Thyroid gland (tissue), 4 donors: Measurements from ENCODE around the gene RABIF. TPM values are rescaled to one million over a fixed set of nuclear protein-coding genes. Genes with fewer than 3 reads are reported as not detected.
A peak's percentile ranks its signal among the peaks of the same experiment; 100 is the strongest.
"Not testable (repeated sequence)": the region's sequence is repeated elsewhere in the genome, so short reads cannot be mapped to it uniquely, and the experiment has no call there.

Experiments used
- DNase-seq, 2 donors: peaks; one replicate each; pipeline ENCODE4 v3.0.0-alpha.2; 2019
- H3K27ac ChIP-seq, 3 donors: fragments of 200-600 bp; sonication (generic); 1 replicate in 2 of 3; 2 replicates in 1 of 3; pipeline ENCODE4 v1.5.1; 2016 to 2019; ENCODE audit warnings: mild to moderate bottlenecking in 1 of 3, moderate library complexity in 1 of 3
- H3K27me3 ChIP-seq: fragments of 200-600 bp; sonication (generic); one replicate; pipeline ENCODE4 v1.5.1; 2019
- H3K36me3 ChIP-seq, 2 donors: fragments of 200-600 bp; sonication (generic); one replicate each; pipeline ENCODE4 v1.5.1; 2016 to 2019
- H3K4me1 ChIP-seq, 2 donors: fragments of 200-600 bp; sonication (generic); one replicate each; pipeline ENCODE4 v1.5.1; 2017 to 2019
- H3K4me3 ChIP-seq, 3 donors: fragments of 200-600 bp; sonication (generic); replicated peaks in 1 of 3; 1 replicate in 2 of 3; 2 replicates in 1 of 3; pipeline ENCODE4 v1.5.1; 2016; ENCODE audit warnings: mild to moderate bottlenecking in 1 of 3
- H3K9me3 ChIP-seq: fragments of 200-600 bp; sonication (generic); one replicate; pipeline ENCODE4 v1.5.1; 2017
- POLR2A ChIP-seq, 2 donors: fragments of 450-650 bp; IDR thresholded peaks; one replicate each; pipeline ENCODE4 v1.6.1; 2017; ENCODE audit warnings: antibody characterized with exemption in 2 of 2, mild to moderate bottlenecking in 2 of 2, moderate library complexity in 1 of 2
- WGBS, 2 donors: methylation state at CpG; one replicate each; pipeline ENCODE4 v1.1.5; 2017; 5-methylcytosine and 5-hydroxymethylcytosine counted together
- intact Hi-C: fragments of 100-400 bp; cut with DNase I; formaldehyde crosslinking; loops from one replicate; pipeline ENCODE4 v1.15.1; 2023
- total RNA-seq, 4 donors: library from RNA; depleted of rRNA; stranded (reverse); fragments of >200 nt; gene quantifications; one replicate each; pipeline ENCODE4 v1.2.3, GENCODE V29; 2016
- TF ChIP-seq, protein P1 (sequence below), 6 experiments: fragments of 200-600 bp in 3 of 6; fragments of 450-650 bp in 3 of 6; sonication (generic) in 3 of 6; IDR thresholded peaks; one replicate each; pipeline ENCODE4 v1.5.1; 2016 to 2019; ENCODE audit warnings: antibody characterized with exemption in 6 of 6, mild to moderate bottlenecking in 2 of 6, inconsistent platforms in 1 of 6, moderate library complexity in 1 of 6

Gene RABIF
- total RNA-seq, result 10 to 100 TPM in 1 of 4 donors, 1 to 10 TPM in 3; 6.1 to 10.7 (median 7.8) TPM

DNA sequence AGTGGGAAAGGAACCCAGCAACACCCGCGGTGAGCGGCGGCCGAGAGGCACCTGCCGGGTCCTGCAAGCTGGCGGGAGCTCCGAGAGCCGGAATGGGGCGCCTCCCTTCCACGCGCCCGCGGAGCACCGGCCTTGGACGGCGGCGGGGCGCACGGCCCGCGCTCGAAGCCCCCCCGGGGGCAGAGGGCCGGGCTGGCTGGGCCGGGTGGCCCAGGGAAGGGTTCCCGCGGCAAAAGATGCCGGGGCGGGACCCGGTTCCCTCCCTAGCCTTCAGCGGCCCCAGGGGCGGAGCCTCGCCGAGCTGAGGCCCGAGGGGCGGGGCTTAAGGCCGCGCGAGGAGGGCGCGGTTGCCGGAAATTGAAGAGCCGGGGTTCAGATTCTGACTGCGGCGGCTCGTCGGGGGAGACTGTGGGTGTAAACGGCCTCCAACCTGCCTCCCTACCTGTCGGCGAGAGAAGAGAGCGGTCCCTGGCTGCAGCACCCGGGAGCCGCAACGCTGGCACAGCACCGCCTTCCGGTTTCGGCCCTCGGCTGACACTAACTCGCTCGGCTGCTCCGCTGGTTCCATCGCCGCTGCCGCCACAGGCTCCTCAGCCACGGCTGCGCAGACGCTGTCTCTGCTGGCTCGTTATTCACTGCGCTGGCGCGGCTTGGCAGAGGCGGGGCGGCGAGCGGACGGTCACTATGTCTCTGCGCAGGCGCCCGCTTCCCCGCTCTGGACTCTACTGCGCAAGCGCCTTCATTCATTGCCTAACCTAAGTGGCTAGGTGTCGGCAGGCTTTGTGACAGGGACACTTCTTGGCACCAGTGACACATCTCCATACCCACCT lies at the start of gene RABIF:
Gene RABIF (minus strand): TSS at position 619 of the 830 bp plus-strand sequence. CDS start 51 bp downstream, at position 568.
- Histone ChIP-seq H3K4me1 (peaks cover 7 to 12% of the 10 kb centered on the region in 2 donors), H3K27me3 (no peaks in the 10 kb centered on the region), H3K36me3 (peaks cover 16 to 18% of the 10 kb centered on the region in 2 donors), H3K4me3 (peak within 1 kb of the TSS; percentile 17 to 96 (median 77)), H3K27ac (peak within 1 kb of the TSS; percentile 54 to 92 (median 84)), H3K9me3 (no peaks in the 10 kb centered on the region)
- 0% methylated on average over 7 to 12 of the region's 84 CpGs for WGBS, 2 donors
- peak; percentile 98 for DNase-seq
- intact Hi-C loops, result loop anchor here (10.0 kb wide), 1 partner anchor 66 kb away; the partner anchor contains the start of gene ADIPOR1
- TF ChIP-seq, protein P1, sequence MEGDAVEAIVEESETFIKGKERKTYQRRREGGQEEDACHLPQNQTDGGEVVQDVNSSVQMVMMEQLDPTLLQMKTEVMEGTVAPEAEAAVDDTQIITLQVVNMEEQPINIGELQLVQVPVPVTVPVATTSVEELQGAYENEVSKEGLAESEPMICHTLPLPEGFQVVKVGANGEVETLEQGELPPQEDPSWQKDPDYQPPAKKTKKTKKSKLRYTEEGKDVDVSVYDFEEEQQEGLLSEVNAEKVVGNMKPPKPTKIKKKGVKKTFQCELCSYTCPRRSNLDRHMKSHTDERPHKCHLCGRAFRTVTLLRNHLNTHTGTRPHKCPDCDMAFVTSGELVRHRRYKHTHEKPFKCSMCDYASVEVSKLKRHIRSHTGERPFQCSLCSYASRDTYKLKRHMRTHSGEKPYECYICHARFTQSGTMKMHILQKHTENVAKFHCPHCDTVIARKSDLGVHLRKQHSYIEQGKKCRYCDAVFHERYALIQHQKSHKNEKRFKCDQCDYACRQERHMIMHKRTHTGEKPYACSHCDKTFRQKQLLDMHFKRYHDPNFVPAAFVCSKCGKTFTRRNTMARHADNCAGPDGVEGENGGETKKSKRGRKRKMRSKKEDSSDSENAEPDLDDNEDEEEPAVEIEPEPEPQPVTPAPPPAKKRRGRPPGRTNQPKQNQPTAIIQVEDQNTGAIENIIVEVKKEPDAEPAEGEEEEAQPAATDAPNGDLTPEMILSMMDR (IDR thresholded peaks at IDR 0.05), result peak in 2 of 6 experiments; percentile 11 to 18
- TF ChIP-seq POLR2A (IDR thresholded peaks at IDR 0.05), result peak; percentile 55 to 86

DNA sequence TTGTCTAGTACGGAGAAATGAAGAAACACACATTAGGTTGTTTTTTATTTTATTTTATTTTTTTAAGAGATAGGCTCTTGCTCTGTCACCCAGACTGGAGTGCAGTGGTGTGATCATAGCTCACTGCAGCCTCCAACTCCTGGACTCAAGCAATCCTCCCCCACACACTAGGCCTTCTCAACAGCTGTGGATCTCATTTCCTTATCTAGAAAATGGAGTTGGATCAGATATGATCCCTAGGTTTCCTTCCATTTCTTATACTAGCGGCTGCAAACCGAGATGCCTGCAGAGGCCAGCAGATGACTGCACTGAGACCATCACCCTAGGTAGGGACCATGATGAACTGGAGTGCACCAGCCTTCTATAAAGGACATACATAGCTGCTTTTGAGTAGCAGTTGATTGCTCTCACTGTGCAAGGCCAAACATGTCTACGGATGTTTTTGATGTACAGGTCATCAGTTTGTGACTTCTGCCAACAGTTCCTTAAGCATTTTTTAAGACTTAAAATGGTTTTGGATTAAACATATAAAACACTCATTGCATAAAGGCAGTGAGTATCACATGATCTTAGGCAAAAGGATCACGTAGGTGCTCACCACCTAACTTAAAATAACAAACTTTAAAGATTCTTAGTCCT lies 49.5 kb upstream of the RABIF start:
- Histone ChIP-seq H3K27me3 (no peaks in the 10 kb centered on the region), H3K27ac (no peak overlapping the region), H3K36me3 (peaks cover 24 to 34% of the 10 kb centered on the region in 2 donors), H3K4me1 (no peaks in the 10 kb centered on the region), H3K9me3 (no peaks in the 10 kb centered on the region), H3K4me3 (no peak overlapping the region)
- intact Hi-C loops, result no loop called here
- WGBS, 2 donors, result 86 to 88% methylated on average over 5 of the region's 5 CpGs
- TF ChIP-seq, protein P1 (IDR thresholded peaks at IDR 0.05), result no peak
- no peak for TF ChIP-seq POLR2A (IDR thresholded peaks at IDR 0.05)
- DNase-seq, result no peak

DNA sequence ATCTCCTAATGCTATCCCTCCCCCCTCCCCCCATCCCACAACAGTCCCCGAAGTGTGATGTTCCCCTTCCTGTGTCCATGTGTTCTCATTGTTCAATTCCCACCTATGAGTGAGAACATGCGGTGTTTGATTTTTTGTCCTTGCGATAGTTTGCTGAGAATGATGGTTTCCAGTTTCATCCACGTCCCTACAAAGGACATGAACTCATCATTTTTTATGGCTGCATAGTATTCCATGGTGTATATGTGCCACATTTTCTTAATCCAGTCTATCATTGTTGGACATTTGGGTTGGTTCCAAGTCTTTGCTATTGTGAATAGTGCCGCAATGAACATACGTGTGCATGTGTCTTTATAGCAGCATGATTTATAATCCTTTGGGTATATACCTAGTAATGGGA lies 47.5 kb upstream of the RABIF start:
- H3K9me3 ChIP-seq, DNase-seq, intact Hi-C loops, H3K4me3 ChIP-seq, H3K27ac ChIP-seq, H3K4me1 ChIP-seq, H3K27me3 ChIP-seq: not testable (repeated sequence)
- 78 to 100% methylated on average over 1 of the region's 6 CpGs for WGBS, 2 donors
- peaks cover 10 to 14% of the 10 kb centered on the region in 2 donors for H3K36me3 ChIP-seq

DNA sequence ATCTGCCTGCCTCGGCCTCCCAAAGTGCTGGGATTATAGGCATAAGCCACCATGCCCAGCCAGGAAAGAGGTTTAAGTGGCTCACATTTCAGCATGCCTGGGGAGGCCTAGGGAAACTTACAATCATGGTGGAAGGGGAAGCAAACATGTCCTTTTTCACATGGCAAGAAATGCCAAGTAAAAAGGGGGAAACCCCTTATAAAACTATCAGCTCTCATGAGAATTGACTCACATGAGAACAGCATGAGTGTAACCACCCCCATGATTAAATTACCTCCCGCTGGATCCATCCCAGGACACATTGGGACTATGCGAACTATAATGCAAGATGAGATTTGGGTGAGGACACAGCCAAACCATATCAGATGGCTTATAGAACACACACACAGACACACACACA lies 46.9 kb upstream of the RABIF start:
- TF ChIP-seq POLR2A (IDR thresholded peaks at IDR 0.05), result no peak
- TF ChIP-seq, protein P1 (IDR thresholded peaks at IDR 0.05), result no peak
- DNase-seq, result no peak
- H3K27ac ChIP-seq, result no peak overlapping the region
- no peak overlapping the region for H3K4me3 ChIP-seq
- peaks cover 4 to 9% of the 10 kb centered on the region in 2 donors for H3K36me3 ChIP-seq
- H3K27me3 ChIP-seq, result no peaks in the 10 kb centered on the region
- WGBS, 2 donors, result 76 to 83% methylated on average over 3 of the region's 3 CpGs
- no peaks in the 10 kb centered on the region for H3K4me1 ChIP-seq
- H3K9me3 ChIP-seq, result no peaks in the 10 kb centered on the region
- intact Hi-C loops, result no loop called here

DNA sequence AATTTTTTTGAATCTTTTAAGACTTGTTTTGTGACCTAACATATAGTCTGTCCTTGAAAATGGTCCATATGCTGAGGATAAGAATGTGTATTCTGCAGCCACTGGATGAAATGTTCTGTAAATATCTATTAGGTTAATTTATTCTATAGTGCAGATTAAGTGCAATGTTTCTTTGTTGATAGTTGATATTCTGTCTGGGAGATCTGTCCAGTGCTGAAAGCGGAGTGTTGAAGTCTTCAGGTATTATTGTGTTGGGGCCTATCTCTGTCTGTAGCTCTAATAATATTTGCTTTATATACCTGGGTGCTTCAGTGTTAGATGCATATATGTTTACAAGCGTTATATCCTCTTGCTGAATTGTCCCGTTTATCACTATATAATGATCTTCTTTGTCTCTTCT lies 45.8 kb upstream of the RABIF start:
- no peak for DNase-seq
- intact Hi-C loops, result loop anchor here (5.0 kb wide), 1 partner anchor 68 kb away; no protein-coding TSS in a partner anchor
- Histone ChIP-seq H3K4me1 (no peaks in the 10 kb centered on the region), H3K9me3 (no peaks in the 10 kb centered on the region), H3K4me3 (no peak overlapping the region), H3K27ac (no peak overlapping the region), H3K36me3 (no peaks in the 10 kb centered on the region), H3K27me3 (no peaks in the 10 kb centered on the region)
- 86 to 93% methylated on average over 3 of the region's 3 CpGs for WGBS, 2 donors
- no peak for TF ChIP-seq POLR2A (IDR thresholded peaks at IDR 0.05)
- TF ChIP-seq, protein P1 (IDR thresholded peaks at IDR 0.05), result no peak
